ENCODE results near the gene IFTAP. TPM values are rescaled to one million over a fixed set of nuclear protein-coding genes. Genes with fewer than 3 reads are reported as not detected.

Gene IFTAP
- total and polyA plus RNA-seq, 2 of the 13 experiments (the other 11 are each of a cell fraction or from before 2014, with no cell fraction given): 11.3 to 29.4 TPM

DNA sequence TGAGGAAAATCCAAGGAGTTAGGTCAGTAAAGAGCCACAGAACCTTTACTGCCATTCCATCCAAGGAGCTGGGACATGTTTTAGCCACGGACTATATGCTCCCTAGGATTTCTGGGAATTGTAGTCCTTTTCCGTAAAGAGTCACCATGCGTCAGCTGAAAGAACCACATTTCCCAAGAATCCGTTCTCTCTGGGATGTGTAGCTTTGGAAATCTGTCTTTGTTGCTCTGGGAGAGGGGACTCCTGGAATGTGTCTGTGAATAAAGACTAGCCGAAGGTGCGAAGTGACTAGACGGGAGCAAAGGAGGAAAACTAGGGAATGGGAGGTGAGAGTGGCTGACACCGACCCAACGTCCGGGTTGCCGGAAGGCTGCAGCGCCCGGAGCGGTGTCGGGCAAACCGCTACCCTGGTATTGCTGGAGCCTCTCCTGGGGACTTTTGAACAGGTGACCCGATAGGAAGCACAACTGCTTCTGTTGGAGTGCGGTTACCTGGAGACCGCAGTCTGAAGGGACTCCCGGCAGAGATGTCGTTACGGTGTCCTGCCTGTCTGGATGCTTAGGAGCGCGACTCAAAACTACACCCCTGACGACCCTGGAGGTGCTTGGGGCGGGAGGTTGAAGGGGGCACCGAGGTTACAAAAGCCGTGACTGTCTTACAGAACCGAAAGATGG, at the start of gene IFTAP (continued):
- TF ChIP-seq, protein P1, sequence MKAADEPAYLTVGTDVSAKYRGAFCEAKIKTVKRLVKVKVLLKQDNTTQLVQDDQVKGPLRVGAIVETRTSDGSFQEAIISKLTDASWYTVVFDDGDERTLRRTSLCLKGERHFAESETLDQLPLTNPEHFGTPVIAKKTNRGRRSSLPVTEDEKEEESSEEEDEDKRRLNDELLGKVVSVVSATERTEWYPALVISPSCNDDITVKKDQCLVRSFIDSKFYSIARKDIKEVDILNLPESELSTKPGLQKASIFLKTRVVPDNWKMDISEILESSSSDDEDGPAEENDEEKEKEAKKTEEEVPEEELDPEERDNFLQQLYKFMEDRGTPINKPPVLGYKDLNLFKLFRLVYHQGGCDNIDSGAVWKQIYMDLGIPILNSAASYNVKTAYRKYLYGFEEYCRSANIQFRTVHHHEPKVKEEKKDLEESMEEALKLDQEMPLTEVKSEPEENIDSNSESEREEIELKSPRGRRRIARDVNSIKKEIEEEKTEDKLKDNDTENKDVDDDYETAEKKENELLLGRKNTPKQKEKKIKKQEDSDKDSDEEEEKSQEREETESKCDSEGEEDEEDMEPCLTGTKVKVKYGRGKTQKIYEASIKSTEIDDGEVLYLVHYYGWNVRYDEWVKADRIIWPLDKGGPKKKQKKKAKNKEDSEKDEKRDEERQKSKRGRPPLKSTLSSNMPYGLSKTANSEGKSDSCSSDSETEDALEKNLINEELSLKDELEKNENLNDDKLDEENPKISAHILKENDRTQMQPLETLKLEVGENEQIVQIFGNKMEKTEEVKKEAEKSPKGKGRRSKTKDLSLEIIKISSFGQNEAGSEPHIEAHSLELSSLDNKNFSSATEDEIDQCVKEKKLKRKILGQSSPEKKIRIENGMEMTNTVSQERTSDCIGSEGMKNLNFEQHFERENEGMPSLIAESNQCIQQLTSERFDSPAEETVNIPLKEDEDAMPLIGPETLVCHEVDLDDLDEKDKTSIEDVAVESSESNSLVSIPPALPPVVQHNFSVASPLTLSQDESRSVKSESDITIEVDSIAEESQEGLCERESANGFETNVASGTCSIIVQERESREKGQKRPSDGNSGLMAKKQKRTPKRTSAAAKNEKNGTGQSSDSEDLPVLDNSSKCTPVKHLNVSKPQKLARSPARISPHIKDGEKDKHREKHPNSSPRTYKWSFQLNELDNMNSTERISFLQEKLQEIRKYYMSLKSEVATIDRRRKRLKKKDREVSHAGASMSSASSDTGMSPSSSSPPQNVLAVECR (CRISPR knock-in tag; IDR thresholded peaks at IDR 0.05; ENCODE audit: borderline replicate concordance): peak; percentile 55; the same call in 1 of the 2 replicates
- no peak for TF ChIP-seq ZBTB42 (CRISPR knock-in tag; IDR thresholded peaks at IDR 0.05)
- TF ChIP-seq SIN3A (IDR thresholded peaks at IDR 0.05; ENCODE audit: borderline replicate concordance, low read depth, low read length): no peak; the same call in 1 of the 2 replicates
- peak; percentile 51 for TF ChIP-seq GABPA (IDR thresholded peaks at IDR 0.05; ENCODE audit: low read depth, low read length)
- TF ChIP-seq GABPA (CRISPR knock-in tag; IDR thresholded peaks at IDR 0.05; ENCODE audit: low read depth): peak; percentile 91
- TF ChIP-seq NFE2 (CRISPR knock-in tag; IDR thresholded peaks at IDR 0.05): 0 out of 2 replicates have a peak, but pooled peaks have one; percentile 17
- peak; percentile 89 for TF ChIP-seq YEATS4 (CRISPR knock-in tag; IDR thresholded peaks at IDR 0.05; ENCODE audit: borderline replicate concordance)
- TF ChIP-seq PHB2 (IDR thresholded peaks at IDR 0.05; ENCODE audit: partially characterized antibody): no peak
- TF ChIP-seq, protein P2, sequence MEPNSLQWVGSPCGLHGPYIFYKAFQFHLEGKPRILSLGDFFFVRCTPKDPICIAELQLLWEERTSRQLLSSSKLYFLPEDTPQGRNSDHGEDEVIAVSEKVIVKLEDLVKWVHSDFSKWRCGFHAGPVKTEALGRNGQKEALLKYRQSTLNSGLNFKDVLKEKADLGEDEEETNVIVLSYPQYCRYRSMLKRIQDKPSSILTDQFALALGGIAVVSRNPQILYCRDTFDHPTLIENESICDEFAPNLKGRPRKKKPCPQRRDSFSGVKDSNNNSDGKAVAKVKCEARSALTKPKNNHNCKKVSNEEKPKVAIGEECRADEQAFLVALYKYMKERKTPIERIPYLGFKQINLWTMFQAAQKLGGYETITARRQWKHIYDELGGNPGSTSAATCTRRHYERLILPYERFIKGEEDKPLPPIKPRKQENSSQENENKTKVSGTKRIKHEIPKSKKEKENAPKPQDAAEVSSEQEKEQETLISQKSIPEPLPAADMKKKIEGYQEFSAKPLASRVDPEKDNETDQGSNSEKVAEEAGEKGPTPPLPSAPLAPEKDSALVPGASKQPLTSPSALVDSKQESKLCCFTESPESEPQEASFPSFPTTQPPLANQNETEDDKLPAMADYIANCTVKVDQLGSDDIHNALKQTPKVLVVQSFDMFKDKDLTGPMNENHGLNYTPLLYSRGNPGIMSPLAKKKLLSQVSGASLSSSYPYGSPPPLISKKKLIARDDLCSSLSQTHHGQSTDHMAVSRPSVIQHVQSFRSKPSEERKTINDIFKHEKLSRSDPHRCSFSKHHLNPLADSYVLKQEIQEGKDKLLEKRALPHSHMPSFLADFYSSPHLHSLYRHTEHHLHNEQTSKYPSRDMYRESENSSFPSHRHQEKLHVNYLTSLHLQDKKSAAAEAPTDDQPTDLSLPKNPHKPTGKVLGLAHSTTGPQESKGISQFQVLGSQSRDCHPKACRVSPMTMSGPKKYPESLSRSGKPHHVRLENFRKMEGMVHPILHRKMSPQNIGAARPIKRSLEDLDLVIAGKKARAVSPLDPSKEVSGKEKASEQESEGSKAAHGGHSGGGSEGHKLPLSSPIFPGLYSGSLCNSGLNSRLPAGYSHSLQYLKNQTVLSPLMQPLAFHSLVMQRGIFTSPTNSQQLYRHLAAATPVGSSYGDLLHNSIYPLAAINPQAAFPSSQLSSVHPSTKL (CRISPR knock-in tag; IDR thresholded peaks at IDR 0.05): peak; percentile 54; the same call in 1 of the 2 replicates
- peak; percentile 82; the same call in 1 of the 2 replicates for TF ChIP-seq HDAC2 (CRISPR knock-in tag; IDR thresholded peaks at IDR 0.05)
- TF ChIP-seq MAZ (IDR thresholded peaks at IDR 0.05; ENCODE audit: borderline replicate concordance, low read depth, low read length): 0 out of 2 replicates have a peak, but pooled peaks have one; percentile 23
- no peak for TF ChIP-seq MAZ (CRISPR knock-in tag; IDR thresholded peaks at IDR 0.05; ENCODE audit: low read depth)
- TF ChIP-seq, protein P3, sequence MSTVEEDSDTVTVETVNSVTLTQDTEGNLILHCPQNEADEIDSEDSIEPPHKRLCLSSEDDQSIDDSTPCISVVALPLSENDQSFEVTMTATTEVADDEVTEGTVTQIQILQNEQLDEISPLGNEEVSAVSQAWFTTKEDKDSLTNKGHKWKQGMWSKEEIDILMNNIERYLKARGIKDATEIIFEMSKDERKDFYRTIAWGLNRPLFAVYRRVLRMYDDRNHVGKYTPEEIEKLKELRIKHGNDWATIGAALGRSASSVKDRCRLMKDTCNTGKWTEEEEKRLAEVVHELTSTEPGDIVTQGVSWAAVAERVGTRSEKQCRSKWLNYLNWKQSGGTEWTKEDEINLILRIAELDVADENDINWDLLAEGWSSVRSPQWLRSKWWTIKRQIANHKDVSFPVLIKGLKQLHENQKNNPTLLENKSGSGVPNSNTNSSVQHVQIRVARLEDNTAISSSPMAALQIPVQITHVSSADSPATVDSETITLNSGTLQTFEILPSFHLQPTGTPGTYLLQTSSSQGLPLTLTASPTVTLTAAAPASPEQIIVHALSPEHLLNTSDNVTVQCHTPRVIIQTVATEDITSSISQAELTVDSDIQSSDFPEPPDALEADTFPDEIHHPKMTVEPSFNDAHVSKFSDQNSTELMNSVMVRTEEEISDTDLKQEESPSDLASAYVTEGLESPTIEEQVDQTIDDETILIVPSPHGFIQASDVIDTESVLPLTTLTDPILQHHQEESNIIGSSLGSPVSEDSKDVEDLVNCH (CRISPR knock-in tag; IDR thresholded peaks at IDR 0.05): no peak
- TF ChIP-seq, protein P4, sequence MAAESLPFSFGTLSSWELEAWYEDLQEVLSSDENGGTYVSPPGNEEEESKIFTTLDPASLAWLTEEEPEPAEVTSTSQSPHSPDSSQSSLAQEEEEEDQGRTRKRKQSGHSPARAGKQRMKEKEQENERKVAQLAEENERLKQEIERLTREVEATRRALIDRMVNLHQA (CRISPR knock-in tag; IDR thresholded peaks at IDR 0.05): 0 out of 2 replicates have a peak, but pooled peaks have one; percentile 63
- no peak for TF ChIP-seq ZBTB7A (CRISPR knock-in tag; IDR thresholded peaks at IDR 0.05)
- TF ChIP-seq, protein P5, sequence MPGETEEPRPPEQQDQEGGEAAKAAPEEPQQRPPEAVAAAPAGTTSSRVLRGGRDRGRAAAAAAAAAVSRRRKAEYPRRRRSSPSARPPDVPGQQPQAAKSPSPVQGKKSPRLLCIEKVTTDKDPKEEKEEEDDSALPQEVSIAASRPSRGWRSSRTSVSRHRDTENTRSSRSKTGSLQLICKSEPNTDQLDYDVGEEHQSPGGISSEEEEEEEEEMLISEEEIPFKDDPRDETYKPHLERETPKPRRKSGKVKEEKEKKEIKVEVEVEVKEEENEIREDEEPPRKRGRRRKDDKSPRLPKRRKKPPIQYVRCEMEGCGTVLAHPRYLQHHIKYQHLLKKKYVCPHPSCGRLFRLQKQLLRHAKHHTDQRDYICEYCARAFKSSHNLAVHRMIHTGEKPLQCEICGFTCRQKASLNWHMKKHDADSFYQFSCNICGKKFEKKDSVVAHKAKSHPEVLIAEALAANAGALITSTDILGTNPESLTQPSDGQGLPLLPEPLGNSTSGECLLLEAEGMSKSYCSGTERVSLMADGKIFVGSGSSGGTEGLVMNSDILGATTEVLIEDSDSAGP (CRISPR knock-in tag; IDR thresholded peaks at IDR 0.05; ENCODE audit: borderline replicate concordance): peak; percentile 24; the same call in 1 of the 2 replicates

Data from HepG2 (cell line).